ENCODE data around the gene SNAP47. TPM values are rescaled to one million over a fixed set of nuclear protein-coding genes. Genes with fewer than 3 reads are reported as not detected.
A peak's percentile ranks its signal among the peaks of the same experiment; 100 is the strongest.

Gene SNAP47
- total RNA-seq, 1 experiment from 2014 or later = 65.6 TPM

DNA sequence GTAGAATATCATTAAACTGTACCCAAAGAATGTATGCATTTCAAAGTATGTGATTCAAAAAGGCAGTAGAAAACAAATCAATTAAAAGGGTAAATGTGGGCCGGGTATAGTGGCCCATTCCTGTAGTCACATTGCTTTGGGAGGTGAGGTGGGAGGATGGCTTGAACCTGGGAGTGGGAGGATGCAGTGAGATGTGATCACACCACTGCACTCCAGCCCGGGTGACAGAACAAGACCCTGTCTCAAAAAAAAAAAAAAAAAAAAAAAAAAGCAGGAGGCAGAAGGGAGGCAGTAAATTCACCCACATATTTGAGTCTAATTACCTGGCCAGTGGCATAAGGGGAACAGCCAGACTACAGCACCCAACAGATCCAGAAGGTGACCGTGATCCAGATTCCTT lies 62.4 kb downstream of the SNAP47 start:
- no peak for DNase-seq (ENCODE audit: low read depth)

DNA sequence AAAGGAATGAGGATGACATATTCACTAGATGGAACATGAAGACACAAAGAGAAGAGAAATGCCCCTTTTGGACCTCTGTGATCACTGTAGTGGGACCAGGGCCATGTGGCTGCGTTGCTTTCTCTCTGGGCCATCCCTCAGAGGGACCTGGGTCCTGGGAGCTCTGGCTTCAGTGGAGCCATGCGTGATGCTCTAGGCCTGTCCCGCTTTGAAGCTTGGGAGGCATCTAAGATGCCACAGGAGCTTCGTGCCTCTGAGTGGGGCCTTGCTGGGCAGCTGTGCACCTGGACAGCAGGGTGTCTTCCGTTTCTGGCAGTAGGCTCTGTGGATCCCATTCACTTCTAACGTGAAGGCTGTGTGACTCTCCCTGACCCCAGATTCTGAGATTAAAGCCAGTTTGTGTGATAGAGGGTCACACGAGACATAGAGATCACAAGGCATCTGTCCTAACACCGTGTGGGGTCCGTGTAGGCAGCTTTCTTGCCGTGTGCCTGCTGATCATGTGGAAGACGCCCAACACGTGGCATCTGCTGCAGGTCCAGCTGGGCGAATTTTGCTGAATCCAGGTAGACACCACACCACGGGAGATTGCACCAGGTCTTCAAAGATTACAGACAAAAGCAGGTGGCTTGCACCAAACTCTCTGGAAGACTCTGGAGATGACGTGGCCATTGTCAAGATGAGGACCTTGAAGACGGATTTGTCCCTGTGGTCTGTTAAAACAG lies 63.0 kb downstream of the SNAP47 start:
- DNase-seq (ENCODE audit: low read depth) = no peak

DNA sequence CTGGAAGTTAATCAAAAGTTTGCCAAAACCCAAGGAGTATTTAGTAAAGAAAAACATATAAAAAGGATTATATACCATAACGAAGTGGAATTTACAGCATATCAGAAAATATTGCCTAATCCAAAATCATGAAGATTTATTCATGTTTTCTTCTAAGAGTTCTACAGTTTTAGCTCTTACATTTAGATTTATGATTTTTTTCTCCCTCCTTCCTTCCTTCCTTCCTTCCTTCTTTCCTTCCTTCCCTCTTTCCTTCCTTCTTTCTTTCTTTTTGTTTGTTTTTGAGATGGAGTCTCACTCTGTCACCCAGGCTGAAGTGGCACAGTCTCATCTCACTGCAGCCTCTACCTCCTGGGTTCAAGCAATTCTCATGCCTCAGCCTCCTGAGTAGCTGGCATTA lies 64.5 kb downstream of the SNAP47 start:
- DNase-seq (ENCODE audit: low read depth) = no peak

DNA sequence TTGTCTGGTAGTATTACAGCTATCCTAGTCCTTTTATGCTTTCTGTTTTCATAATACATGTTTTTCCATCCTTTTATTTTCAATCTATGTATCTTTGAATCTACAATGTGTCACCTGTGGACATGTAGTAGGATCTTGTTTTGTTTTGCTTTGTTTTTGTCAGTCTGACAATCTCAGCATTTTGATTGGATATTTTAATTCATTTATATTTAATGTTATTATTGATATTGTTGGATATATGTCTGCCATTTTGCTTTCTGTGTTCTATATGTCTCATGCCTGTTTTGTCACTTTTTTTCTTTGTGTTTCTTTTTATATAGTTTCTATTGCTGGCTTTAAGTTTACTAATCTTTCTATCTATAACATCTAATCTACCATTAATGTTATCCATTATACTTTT lies 68.7 kb downstream of the SNAP47 start:
- DNase-seq (ENCODE audit: low read depth) = no peak

DNA sequence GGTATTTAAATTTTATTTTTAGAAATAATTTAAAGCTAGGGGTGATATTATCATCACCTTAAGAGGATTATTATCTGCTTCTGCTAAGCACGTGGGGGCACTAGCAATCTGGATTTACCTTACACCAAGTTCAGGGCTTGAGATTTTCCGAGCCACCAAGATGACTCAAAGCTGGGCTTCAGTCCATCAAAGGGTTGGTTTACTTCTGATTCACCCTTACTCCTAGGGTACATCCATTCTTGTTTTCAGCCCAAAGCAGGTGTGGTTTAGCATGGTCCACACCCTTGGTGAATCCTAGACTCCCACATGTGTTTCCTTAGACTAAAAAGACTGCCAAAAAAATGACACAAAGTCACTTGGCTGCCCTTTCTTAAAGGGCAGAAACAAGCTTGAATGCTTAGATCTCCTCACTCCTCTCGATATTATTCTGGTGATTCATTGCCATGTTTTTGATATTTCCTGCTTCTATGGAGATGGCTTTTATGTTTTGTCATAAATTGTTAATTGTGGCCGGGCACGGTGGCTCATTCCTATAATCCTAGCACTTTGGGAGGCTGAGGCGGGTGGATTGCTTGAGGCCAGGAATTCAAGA lies 70.5 kb downstream of the SNAP47 start:
- peak; percentile 99 for DNase-seq (ENCODE audit: low read depth)

DNA sequence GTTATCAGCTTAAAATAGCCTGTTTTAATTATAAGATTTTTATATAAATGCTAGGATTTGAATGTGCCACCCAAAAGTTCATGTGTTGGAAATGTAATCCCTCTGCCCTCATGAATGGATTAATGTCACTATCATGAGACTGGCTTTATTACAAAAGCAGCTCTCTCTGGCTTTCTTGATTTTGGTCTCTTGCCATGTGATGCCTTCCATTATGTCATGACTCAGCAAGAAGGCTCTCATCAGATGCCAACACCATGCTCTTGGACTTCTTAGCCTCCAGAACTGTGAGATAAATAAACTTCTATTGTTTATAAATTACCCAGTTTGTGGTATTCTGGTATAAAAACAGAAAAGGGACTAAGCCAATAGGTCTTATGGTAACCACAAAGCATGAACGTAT lies 73.3 kb downstream of the SNAP47 start:
- peak; percentile 71 for DNase-seq (ENCODE audit: low read depth)

DNA sequence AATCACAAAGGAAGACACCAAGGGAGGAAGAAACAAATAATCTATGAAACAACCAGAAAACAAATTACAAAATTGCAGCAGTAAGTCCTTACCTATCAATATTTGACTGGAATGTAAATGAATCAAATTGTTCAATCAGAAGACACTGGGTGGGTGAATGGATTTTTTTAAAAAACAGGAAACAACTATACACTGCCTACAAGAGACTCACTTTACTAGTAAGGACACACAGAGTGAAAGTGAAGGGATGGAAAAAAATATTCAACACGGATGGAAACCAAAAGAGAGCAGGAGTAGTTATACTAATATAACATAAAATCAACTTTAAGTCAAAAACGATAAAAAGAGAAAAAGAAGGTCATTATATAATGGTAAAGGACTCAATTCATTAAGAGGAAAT lies 73.8 kb downstream of the SNAP47 start:
- DNase-seq (ENCODE audit: low read depth) = no peak

DNA sequence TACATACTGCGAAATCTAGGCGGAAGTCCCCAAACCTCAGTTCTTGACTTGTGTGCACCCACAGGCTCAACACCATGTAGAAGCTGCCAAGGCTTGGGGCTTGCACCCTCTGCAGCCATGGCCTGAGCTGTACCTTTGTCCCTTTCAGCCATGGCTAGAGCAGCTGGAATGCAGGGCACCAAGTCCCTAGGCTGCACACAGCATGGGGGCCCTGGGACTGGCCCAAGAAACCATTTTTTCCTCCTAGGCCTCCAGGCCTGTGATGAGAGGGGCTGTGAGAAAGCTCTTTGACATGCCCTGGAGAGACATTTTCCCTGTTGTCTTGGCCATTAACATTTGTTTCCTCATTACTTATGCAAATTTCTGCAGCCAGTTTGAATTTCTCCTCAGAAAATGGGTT lies 78.7 kb downstream of the SNAP47 start:
- no peak for DNase-seq (ENCODE audit: low read depth)

DNA sequence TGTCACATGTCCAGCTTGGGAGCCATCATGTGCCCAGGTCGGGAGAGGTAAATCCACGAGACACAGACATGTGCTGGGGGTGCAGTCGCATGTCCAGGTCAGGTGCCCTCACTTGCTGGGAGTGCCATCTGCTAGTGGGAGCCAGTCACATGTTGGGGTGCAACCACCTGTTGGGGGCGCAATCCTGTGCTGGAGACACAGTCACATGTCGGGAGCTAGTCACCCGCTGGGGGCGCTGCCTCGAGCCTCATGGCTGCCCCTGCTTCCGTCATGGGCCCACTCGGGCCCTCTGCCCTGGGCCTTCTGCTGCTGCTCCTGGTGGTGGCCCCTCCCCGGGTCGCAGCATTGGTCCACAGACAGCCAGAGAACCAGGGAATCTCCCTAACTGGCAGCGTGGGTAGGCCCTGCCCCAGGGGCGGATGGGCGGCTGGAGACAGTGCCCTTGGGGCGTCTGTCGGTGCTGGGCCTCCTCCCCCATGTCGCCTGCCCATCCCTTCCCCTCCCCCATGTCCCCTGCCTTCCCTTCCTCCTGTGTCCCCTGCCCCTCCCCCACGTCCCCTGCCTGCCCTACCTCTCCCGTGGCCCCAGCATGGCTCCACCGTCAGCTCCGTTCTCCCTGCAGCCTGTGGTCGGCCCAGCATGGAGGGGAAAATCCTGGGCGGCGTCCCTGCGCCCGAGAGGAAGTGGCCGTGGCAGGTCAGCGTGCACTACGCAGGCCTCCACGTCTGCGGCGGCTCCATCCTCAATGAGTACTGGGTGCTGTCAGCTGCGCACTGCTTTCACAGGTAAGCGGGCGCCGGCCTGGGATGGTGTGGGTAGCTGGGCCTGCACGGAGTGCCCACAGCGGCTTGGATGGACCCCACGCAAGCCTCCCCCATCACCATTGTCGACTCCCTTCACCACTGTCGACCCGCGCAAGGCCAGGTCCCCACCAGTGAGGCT lies 80.5 kb downstream of the SNAP47 start, which contains the start of gene PRSS38:
Gene PRSS38 (plus strand): TSS at position 208 of the 942 bp plus-strand sequence. CDS start 42 bp downstream, at position 250.
- DNase-seq (ENCODE audit: low read depth) = no peak

DNA sequence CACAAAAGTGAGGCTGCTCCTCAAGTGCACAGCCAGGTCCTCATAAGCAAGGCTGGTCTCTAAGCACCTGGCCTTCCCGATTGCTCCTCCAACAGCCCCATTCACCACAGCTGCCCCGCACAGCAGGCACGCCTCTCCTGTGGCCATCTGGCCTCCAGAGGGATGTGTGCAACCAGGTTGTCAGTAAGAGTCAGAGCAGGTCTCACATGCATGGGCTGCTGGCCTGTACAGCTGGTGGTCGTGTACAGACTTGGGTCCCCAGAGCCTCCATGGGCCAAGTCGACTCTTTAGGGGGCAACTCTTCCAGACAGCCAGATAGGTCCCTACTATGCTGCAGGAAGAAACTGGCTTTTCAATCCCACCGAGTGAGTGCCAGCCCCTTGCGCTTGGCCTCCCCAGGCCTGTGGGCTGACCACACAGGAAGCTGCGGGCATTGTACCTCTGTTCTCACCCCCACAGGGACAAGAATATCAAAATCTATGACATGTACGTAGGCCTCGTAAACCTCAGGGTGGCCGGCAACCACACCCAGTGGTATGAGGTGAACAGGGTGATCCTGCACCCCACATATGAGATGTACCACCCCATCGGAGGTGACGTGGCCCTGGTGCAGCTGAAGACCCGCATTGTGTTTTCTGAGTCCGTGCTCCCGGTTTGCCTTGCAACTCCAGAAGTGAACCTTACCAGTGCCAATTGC lies 81.7 kb downstream of the SNAP47 start:
- DNase-seq (ENCODE audit: low read depth) = no peak

DNA sequence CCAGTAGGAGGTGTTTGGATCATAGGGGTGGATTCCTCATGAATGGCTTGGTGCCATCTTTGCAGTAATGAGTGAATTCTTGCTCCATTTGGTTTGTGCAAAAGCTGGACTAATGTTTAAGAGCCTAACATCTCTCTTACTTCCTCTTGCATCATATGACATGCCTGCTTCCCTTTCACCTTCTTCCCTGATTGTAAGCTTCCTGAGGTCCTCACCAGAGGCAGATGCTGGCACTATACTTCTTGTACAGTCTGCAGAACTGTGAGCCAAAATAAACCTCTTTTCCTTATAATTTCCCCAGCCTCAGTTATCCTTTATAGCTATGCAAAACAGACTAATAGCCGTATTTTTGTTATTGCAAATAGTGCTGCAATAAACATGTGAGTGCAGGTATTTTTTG lies 88.3 kb downstream of the SNAP47 start:
- no peak for DNase-seq (ENCODE audit: low read depth)

DNA sequence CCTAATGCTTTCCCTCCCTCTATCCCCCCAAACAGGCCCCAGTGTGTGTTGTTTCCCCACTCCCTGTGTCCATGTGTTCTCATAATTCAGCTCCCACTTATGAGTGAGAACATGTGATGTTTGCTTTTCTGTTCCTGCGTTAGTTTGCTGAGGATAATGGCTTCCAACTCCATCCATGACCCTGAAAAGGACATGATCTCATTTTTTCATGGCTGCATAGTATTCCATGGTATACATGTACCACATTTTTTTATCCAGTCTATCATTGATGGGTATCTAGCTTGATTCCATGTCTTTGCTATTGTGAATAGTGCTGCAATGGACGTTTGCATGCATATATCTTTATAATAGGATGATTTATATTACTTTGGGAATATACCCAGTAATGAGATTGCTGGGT lies 89.0 kb downstream of the SNAP47 start:
- DNase-seq (ENCODE audit: low read depth) = no peak

DNA sequence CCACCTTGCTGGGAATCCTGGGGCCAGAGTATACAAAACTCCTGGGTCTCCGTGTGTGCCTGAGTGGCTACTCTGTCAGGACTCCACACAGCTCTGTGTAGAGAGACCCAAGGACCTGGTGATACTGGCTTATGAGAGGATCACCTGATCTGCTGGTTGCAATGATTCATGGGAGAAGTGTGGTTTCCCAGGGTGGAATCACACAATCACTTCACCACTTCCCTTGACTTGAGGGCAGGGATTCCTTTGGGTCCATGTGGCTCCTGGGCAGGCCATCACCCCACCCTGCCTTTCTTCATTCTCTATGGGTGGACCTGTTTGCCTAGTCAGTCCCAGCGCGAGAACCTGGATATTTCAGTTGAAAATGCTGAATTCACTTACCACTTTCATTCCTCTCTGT lies 93.6 kb downstream of the SNAP47 start:
- no peak for DNase-seq (ENCODE audit: low read depth)

Other genes with a start within 250 kb of the SNAP47 start
- 2.0 and 4.1 TPM in 2 replicates for gene ZNF678, start 171.9 kb upstream of the SNAP47 start, total RNA-seq (2014; rRNA removed; shearing (Covaris generic))
- gene JMJD4, start 133 bp upstream of the SNAP47 start, total RNA-seq (2014; rRNA removed; shearing (Covaris generic)) = 14.7 and 18.8 TPM in 2 replicates
- not detected in 2 replicates for gene PRSS38, start 80.2 kb downstream of the SNAP47 start, total RNA-seq (2014; rRNA removed; shearing (Covaris generic))
- 0.10 and 0.37 TPM in 2 replicates for gene WNT9A, start 212.5 kb downstream of the SNAP47 start, total RNA-seq (2014; rRNA removed; shearing (Covaris generic))

Data from M059J (cell line).